WERI-Rb-1 (cell line): Measurements from ENCODE around the gene GAB2.

Experiments
- DNase-seq: peaks from one replicate; pipeline ENCODE4 v3.0.0-alpha.2; 2020
- H3K27ac ChIP-seq: fragments of 250-450 bp; sonication (Bioruptor Pico); 2 replicates; pipeline ENCODE4 v1.5.1; 2020; ENCODE audit warnings: mild to moderate bottlenecking, moderate library complexity
- H3K27me3 ChIP-seq: fragments of 250-450 bp; sonication (Bioruptor Pico); 2 replicates; pipeline ENCODE4 v1.5.1; 2021; ENCODE audit warnings: mild to moderate bottlenecking, low read depth, moderate library complexity; ENCODE audit not compliant: insufficient read depth, severe bottlenecking
- H3K36me3 ChIP-seq: fragments of 250-450 bp; sonication (Bioruptor Pico); 2 replicates; pipeline ENCODE4 v1.5.1; 2020; ENCODE audit warnings: mild to moderate bottlenecking, moderate library complexity
- H3K4me3 ChIP-seq: 2 replicates; pipeline ENCODE4 v1.5.1; 2011; ENCODE audit warnings: low read depth, mild to moderate bottlenecking, control low read depth, low read length
- H3K9me3 ChIP-seq: fragments of 250-450 bp; sonication (Bioruptor Pico); 2 replicates; pipeline ENCODE4 v1.5.1; 2021; ENCODE audit warnings: mild to moderate bottlenecking, moderate library complexity; ENCODE audit not compliant: severe bottlenecking
- CTCF ChIP-seq: IDR thresholded peaks from 2 replicates; pipeline ENCODE4 v1.5.1; 2011; ENCODE audit warnings: low read depth, mild to moderate bottlenecking, control low read depth, inconsistent platforms, low read length

The GAB2 gene

DNA sequence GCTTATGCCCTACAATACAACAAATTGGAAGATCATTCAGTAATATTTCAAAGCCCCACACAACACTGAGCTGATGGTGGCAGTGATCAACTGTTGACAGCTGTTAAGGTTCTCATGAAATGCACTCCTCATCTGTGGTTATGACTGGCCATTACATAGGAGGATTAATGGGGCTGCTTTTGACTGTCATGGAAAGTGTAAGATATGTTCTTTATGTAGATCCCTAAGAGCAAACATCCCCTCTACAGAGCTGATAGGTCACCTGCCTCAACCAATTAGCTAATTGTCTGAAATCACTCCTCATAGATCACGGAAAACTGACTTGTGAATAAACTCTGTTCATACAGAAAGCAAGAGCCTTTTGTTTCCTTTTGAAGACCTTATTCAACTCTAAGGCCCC lies 78.1 kb downstream of the GAB2 start:
- Histone ChIP-seq H3K27ac (no peak overlapping the region), H3K9me3 (no peaks in the 10 kb centered on the region), H3K4me3 (no peak overlapping the region), H3K36me3 (no peaks in the 10 kb centered on the region), H3K27me3 (no peaks in the 10 kb centered on the region)
- no peak for TF ChIP-seq CTCF
- DNase-seq: no peak

DNA sequence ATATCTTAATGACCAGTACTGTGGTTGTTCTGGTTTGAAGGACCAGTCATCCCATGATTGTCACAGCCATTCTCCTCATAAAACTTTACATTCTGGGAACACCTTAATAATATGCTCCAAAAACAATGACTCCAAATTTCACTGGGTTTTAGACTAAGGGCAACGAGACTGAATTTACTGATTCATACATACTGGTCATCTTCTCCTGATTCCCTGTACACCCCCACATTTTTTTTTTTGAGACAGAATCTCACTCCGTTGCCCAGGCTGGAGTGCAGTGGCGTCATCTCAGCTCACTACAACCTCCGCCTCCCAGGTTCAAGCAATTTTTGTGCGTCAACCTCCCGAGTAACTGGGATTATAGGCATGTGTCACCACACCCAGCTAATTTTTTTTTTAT lies 78.9 kb downstream of the GAB2 start:
- no peaks in the 10 kb centered on the region for H3K27me3 ChIP-seq
- DNase-seq: no peak
- no peak overlapping the region for H3K4me3 ChIP-seq
- H3K9me3 ChIP-seq: no peaks in the 10 kb centered on the region
- H3K27ac ChIP-seq: no peak overlapping the region
- H3K36me3 ChIP-seq: no peaks in the 10 kb centered on the region
- no peak for TF ChIP-seq CTCF

GRCh38 chr11:78338138-78338537 lies 79.5 kb downstream of the GAB2 start:
- no peaks in the 10 kb centered on the region for H3K36me3 ChIP-seq
- H3K27me3 ChIP-seq: no peaks in the 10 kb centered on the region

GRCh38 chr11:78337554-78337924 lies 80.1 kb downstream of the GAB2 start:
- no peak for DNase-seq
- Histone ChIP-seq H3K27ac (no peak overlapping the region), H3K27me3 (no peaks in the 10 kb centered on the region), H3K4me3 (no peak overlapping the region), H3K9me3 (no peaks in the 10 kb centered on the region), H3K36me3 (no peaks in the 10 kb centered on the region)
- TF ChIP-seq CTCF: no peak

More at GRCh38 chr11:78338138-78338537, 79.5 kb downstream of the GAB2 start:
- TF ChIP-seq CTCF: no peak
- no peak for DNase-seq
- no peaks in the 10 kb centered on the region for H3K9me3 ChIP-seq
- H3K4me3 ChIP-seq: no peak overlapping the region
- no peak overlapping the region for H3K27ac ChIP-seq

DNA sequence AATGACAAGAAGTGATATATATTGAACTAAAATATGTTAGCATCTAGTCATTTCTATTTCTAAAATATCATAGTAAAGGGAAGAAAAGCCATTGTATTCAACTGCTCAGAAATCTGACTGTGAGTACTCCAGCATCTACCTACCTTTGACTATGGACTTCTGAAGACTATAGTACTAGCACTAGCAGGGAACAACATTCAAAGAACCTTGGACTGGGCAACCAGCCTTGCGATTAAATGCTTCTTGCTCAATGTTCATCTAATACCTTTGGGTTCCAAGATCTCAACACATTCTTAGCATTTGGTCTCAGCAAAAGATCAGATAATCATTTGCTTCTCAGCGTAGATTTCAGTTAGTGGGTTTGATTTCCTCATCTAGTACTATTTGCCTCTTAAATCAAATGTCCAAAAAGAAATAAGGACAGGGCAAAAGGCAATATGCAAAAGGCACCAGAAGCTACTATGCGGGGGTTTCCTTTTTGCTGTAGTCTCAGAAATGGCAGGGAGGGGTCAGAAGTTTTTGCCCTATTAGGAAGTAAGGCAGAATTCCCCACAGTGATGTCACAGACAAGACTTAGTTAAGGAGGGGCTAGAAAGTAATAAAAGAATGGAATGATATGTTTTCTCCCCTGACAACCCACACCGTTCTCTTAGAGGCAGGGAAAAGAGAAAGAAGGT lies 80.6 kb downstream of the GAB2 start:
- no peak for TF ChIP-seq CTCF
- H3K4me3 ChIP-seq: no peak overlapping the region
- H3K27ac ChIP-seq: no peak overlapping the region
- no peaks in the 10 kb centered on the region for H3K9me3 ChIP-seq
- no peaks in the 10 kb centered on the region for H3K36me3 ChIP-seq
- DNase-seq: no peak
- H3K27me3 ChIP-seq: no peaks in the 10 kb centered on the region

DNA sequence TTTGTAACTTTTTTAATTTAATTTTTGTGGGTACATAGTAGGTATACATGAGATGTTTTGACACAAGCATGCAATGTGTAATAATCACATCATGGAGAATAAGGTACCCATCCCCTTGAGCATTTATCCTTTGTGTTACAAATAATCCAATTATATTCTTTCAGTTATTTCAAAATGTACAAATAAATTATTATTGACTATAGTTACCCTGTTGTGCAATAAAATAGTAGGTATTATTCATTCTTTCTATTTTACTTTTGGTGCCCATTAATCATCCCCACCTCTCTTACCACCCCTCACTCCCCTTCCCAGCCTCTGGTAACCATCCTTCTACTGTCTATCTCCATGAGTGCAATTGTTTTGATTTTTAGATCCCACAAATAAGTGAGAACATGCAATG lies 83.5 kb downstream of the GAB2 start:
- DNase-seq: no peak
- no peak overlapping the region for H3K27ac ChIP-seq
- H3K9me3 ChIP-seq: no peaks in the 10 kb centered on the region
- no peak overlapping the region for H3K4me3 ChIP-seq
- no peaks in the 10 kb centered on the region for H3K27me3 ChIP-seq
- no peak for TF ChIP-seq CTCF
- H3K36me3 ChIP-seq: no peaks in the 10 kb centered on the region
